Mesenchymal stem cell (in vitro differentiated cells and primary cell): ENCODE data around the gene OGFOD2.

ENCODE experiments used
- DNase-seq: peaks from one replicate; pipeline ENCODE4 v3.0.0-alpha.2; 2013
- H2AFZ ChIP-seq: one replicate; pipeline ENCODE4 v1.6.1; 2013; ENCODE audit warnings: low read depth, mild to moderate bottlenecking, control low read depth, inconsistent platforms, low read length, moderate library complexity
- H2AK5ac ChIP-seq: 2 replicates; pipeline ENCODE4 v1.6.1; 2013; ENCODE audit warnings: low read length, moderate library complexity, mild to moderate bottlenecking, inconsistent platforms; ENCODE audit not compliant: severe bottlenecking
- H2BK120ac ChIP-seq: one replicate; pipeline ENCODE4 v1.6.1; 2013; ENCODE audit warnings: low read depth, mild to moderate bottlenecking, inconsistent platforms, low read length, moderate library complexity
- H2BK12ac ChIP-seq, 2 experiments: one replicate each; pipeline ENCODE4 v1.6.1; 2013; ENCODE audit warnings: inconsistent platforms in 2 of 2, low read length in 2 of 2, mild to moderate bottlenecking in 2 of 2, moderate library complexity in 2 of 2, control low read depth in 1 of 2
- H2BK15ac ChIP-seq: one replicate; pipeline ENCODE4 v1.6.1; 2013; ENCODE audit warnings: mild to moderate bottlenecking, low read depth, inconsistent platforms; ENCODE audit not compliant: poor library complexity, severe bottlenecking
- H2BK5ac ChIP-seq: 2 replicates; pipeline ENCODE4 v1.6.1; 2013; ENCODE audit warnings: low read depth, mild to moderate bottlenecking, low read length, control low read depth, inconsistent platforms; ENCODE audit not compliant: poor library complexity, severe bottlenecking
- H3K14ac ChIP-seq, 2 experiments: one replicate each; pipeline ENCODE4 v1.6.1; 2013; ENCODE audit warnings: inconsistent platforms in 2 of 2, low read length in 2 of 2, control low read depth in 1 of 2, mild to moderate bottlenecking in 1 of 2, moderate library complexity in 1 of 2
- H3K18ac ChIP-seq, 2 experiments: one replicate each; pipeline ENCODE4 v1.6.1; 2013; ENCODE audit warnings: inconsistent platforms in 2 of 2, low read length in 2 of 2, control low read depth in 1 of 2, low read depth in 1 of 2, mild to moderate bottlenecking in 1 of 2
- H3K23ac ChIP-seq, 2 experiments: one replicate each; pipeline ENCODE4 v1.6.1; 2013; ENCODE audit warnings: inconsistent platforms in 2 of 2, low read length in 2 of 2, mild to moderate bottlenecking in 2 of 2, moderate library complexity in 2 of 2, control low read depth in 1 of 2
- H3K27ac ChIP-seq: 2 replicates; pipeline ENCODE4 v1.5.1; 2013; ENCODE audit warnings: mild to moderate bottlenecking, moderate library complexity, low read length, control low read depth, inconsistent platforms; ENCODE audit not compliant: poor library complexity, severe bottlenecking
- H3K27me3 ChIP-seq, 2 experiments: 2 replicates each; pipeline versions ENCODE4 v1.6.1 to v1.7.0; 2013; ENCODE audit warnings: low read length in 2 of 2, mild to moderate bottlenecking in 2 of 2, moderate library complexity in 2 of 2, control low read depth in 1 of 2, inconsistent platforms in 1 of 2; ENCODE audit not compliant: control insufficient read depth in 1 of 2, insufficient read depth in 1 of 2
- H3K36me3 ChIP-seq, 2 experiments: 2 replicates each; pipeline versions ENCODE4 v1.6.1 to v1.7.0; 2013; ENCODE audit warnings: low read length in 2 of 2, control low read depth in 1 of 2, inconsistent platforms in 1 of 2, low read depth in 1 of 2, mild to moderate bottlenecking in 1 of 2; ENCODE audit not compliant: insufficient read depth in 2 of 2, control insufficient read depth in 1 of 2
- H3K4ac ChIP-seq, 2 experiments: one replicate each; pipeline ENCODE4 v1.6.1; 2013; ENCODE audit warnings: inconsistent platforms in 2 of 2, low read length in 2 of 2, mild to moderate bottlenecking in 2 of 2, moderate library complexity in 2 of 2, control low read depth in 1 of 2, low read depth in 1 of 2
- H3K4me1 ChIP-seq: 2 replicates; pipeline ENCODE4 v1.6.1; 2013; ENCODE audit warnings: low read depth, low read length, control low read depth; ENCODE audit not compliant: control insufficient read depth, insufficient read depth
- H3K4me2 ChIP-seq: 2 replicates; pipeline ENCODE4 v1.6.1; 2013; ENCODE audit warnings: low read length, mild to moderate bottlenecking, inconsistent platforms; ENCODE audit not compliant: poor library complexity, severe bottlenecking
- H3K4me3 ChIP-seq, 2 experiments: 2 replicates each; pipeline versions ENCODE4 v1.5.1 to v1.7.0; 2013; ENCODE audit warnings: low read length in 2 of 2, mild to moderate bottlenecking in 2 of 2, control low read depth in 1 of 2, low read depth in 1 of 2; ENCODE audit not compliant: insufficient read depth in 1 of 2
- H3K79me1 ChIP-seq: replicated peaks from 2 replicates; pipeline ENCODE4 v1.6.1; 2013; ENCODE audit warnings: mild to moderate bottlenecking, control low read depth, low read length, inconsistent platforms; ENCODE audit not compliant: poor library complexity, severe bottlenecking
- H3K9ac ChIP-seq: 2 replicates; pipeline ENCODE4 v1.7.0; 2013; ENCODE audit warnings: mild to moderate bottlenecking, low read length, moderate library complexity
- H3K9me3 ChIP-seq: 2 replicates; pipeline ENCODE4 v1.7.0; 2013; ENCODE audit warnings: mild to moderate bottlenecking, low read length; ENCODE audit not compliant: control insufficient read depth
- H4K8ac ChIP-seq: one replicate; pipeline ENCODE4 v1.6.1; 2013; ENCODE audit warnings: inconsistent platforms, mild to moderate bottlenecking, low read length, moderate library complexity
- H4K91ac ChIP-seq: one replicate; pipeline ENCODE4 v1.6.1; 2013; ENCODE audit warnings: mild to moderate bottlenecking, low read length, inconsistent platforms
- WGBS: methylation state at CpG from one replicate; pipeline ENCODE4 v1.1.7; 2013; ENCODE audit warnings: mixed read lengths; 5-methylcytosine and 5-hydroxymethylcytosine counted together

The OGFOD2 gene

DNA sequence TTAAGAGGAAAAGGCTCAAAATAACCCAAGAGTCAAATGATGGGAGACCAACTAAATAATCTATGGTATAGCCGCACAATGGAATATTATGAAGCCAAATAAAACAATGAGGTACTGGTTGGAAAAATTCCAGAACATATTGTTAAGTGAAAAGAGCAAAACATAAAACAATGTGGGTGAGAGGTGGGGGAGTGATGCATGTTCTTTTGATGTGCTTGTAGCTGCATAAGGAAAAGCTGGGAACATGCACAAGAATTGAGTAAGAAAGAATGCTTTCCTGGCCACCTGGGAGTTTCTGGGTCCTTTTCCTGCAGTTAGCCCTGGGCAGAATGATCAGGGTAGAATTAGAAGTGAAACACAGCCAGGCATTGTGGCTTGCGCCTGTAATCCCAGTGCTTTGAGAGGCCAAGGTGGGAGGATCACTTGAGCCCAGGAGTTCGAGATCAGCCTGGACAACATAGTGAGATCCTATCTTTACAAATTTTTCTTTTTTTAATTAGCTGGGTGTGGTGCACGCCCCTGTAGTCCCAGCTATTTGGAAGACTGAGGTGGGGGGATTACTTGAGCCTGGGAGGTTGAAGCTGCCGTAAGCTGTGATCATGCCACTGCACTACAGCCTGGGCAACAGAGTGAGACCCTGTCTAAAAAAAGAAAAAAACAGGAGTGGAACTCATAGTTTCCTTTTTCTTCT, 16.7 kb upstream of the OGFOD2 start:
- H3K23ac ChIP-seq: no peak overlapping the region
- no peak overlapping the region for H3K14ac ChIP-seq
- no peaks in the 10 kb centered on the region for H3K9me3 ChIP-seq
- no peak overlapping the region for H2AFZ ChIP-seq
- no peak overlapping the region for H2BK5ac ChIP-seq
- H3K27me3 ChIP-seq: no peaks in the 10 kb centered on the region
- 93% methylated on average over 3 of the region's 5 CpGs for WGBS
- no peak overlapping the region for H2BK120ac ChIP-seq
- no peak overlapping the region for H3K4ac ChIP-seq
- H3K9ac ChIP-seq: no peak overlapping the region
- H2AK5ac ChIP-seq: no peak overlapping the region
- H3K27ac ChIP-seq: no peak overlapping the region
- peaks cover 16 to 17% of the 10 kb centered on the region in 2 experiments for H3K36me3 ChIP-seq
- no peak overlapping the region for H3K4me2 ChIP-seq
- H3K4me1 ChIP-seq: peaks cover 8% of the 10 kb centered on the region
- no peak overlapping the region for H4K91ac ChIP-seq
- DNase-seq: no peak
- no peak overlapping the region for H3K4me3 ChIP-seq
- no peak overlapping the region for H2BK12ac ChIP-seq
- no peak overlapping the region for H3K18ac ChIP-seq
- H2BK15ac ChIP-seq: no peak overlapping the region
- peaks cover 21% of the 10 kb centered on the region for H3K79me1 ChIP-seq
- H4K8ac ChIP-seq: no peak overlapping the region

GRCh38 chr12:122959566-122960192, 15.4 kb upstream of the OGFOD2 start:
- Histone ChIP-seq H3K4me1 (peaks cover 21% of the 10 kb centered on the region), H3K9ac (no peak overlapping the region), H3K4ac (no peak overlapping the region), H3K27me3 (no peaks in the 10 kb centered on the region), H2AFZ (no peak overlapping the region), H4K8ac (no peak overlapping the region), H3K36me3 (peaks cover 16 to 17% of the 10 kb centered on the region in 2 experiments), H2BK120ac (no peak overlapping the region), H2BK12ac (no peak overlapping the region), H2AK5ac (no peak overlapping the region), H2BK15ac (no peak overlapping the region), H3K9me3 (no peaks in the 10 kb centered on the region), H4K91ac (no peak overlapping the region), H3K4me2 (no peak overlapping the region), H3K27ac (no peak overlapping the region), H3K14ac (no peak overlapping the region), H2BK5ac (no peak overlapping the region), H3K79me1 (peaks cover 32% of the 10 kb centered on the region), H3K18ac (no peak overlapping the region), H3K4me3 (no peak overlapping the region), H3K23ac (no peak overlapping the region)
- 98% methylated on average over 35 of the region's 35 CpGs for WGBS
- DNase-seq: no peak

DNA sequence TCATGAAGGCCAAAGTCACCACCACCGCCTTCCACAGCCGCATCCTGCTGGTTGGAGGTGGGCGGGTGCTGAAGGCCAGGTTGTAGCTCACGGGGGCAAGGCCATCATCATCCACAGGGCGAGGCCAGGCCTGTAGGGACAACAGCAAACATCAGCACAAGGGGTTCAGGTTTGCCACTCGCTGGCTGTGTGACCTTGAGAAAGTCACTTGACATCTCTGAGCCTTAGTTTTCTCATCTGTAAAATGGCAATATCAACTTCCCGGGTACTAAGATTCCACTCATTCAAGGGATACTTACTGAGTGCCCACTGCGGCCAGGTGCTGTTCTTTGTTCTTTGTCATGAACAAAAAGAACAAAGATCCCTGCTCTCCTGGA, 14.9 kb upstream of the OGFOD2 start:
- Histone ChIP-seq H2BK120ac (no peak overlapping the region), H3K23ac (no peak overlapping the region), H2BK15ac (no peak overlapping the region), H2BK5ac (no peak overlapping the region), H3K4me3 (no peak overlapping the region), H3K4me1 (peaks cover 21% of the 10 kb centered on the region), H3K4ac (no peak overlapping the region), H4K91ac (no peak overlapping the region), H3K27ac (no peak overlapping the region), H3K9ac (no peak overlapping the region), H4K8ac (no peak overlapping the region), H2AK5ac (no peak overlapping the region), H2BK12ac (no peak overlapping the region), H2AFZ (no peak overlapping the region), H3K4me2 (no peak overlapping the region), H3K79me1 (peaks cover 33% of the 10 kb centered on the region), H3K18ac (no peak overlapping the region), H3K14ac (no peak overlapping the region), H3K36me3 (peaks cover 16 to 17% of the 10 kb centered on the region in 2 experiments), H3K27me3 (no peaks in the 10 kb centered on the region), H3K9me3 (no peaks in the 10 kb centered on the region)
- 97% methylated on average over 8 of the region's 8 CpGs for WGBS
- DNase-seq: no peak

GRCh38 chr12:122961531-122962329, 13.3 kb upstream of the OGFOD2 start:
- peaks cover 36% of the 10 kb centered on the region for H3K79me1 ChIP-seq
- H3K9ac ChIP-seq: no peak overlapping the region
- H3K14ac ChIP-seq: no peak overlapping the region
- H3K18ac ChIP-seq: no peak overlapping the region
- H3K4me3 ChIP-seq: no peak overlapping the region
- no peaks in the 10 kb centered on the region for H3K27me3 ChIP-seq
- H3K36me3 ChIP-seq: peaks cover 16 to 17% of the 10 kb centered on the region in 2 experiments
- no peak overlapping the region for H3K23ac ChIP-seq
- DNase-seq: no peak
- H2AK5ac ChIP-seq: no peak overlapping the region
- H2BK12ac ChIP-seq: no peak overlapping the region
- no peak overlapping the region for H3K4ac ChIP-seq
- H3K9me3 ChIP-seq: no peaks in the 10 kb centered on the region
- no peak overlapping the region for H2BK120ac ChIP-seq
- no peak overlapping the region for H4K8ac ChIP-seq
- H2BK15ac ChIP-seq: no peak overlapping the region
- no peak overlapping the region for H2BK5ac ChIP-seq
- no peak overlapping the region for H3K27ac ChIP-seq
- no peak overlapping the region for H4K91ac ChIP-seq
- WGBS: 85% methylated on average over 8 of the region's 10 CpGs
- peaks cover 29% of the 10 kb centered on the region for H3K4me1 ChIP-seq
- H3K4me2 ChIP-seq: no peak overlapping the region
- no peak overlapping the region for H2AFZ ChIP-seq
